H9 (cell line): ENCODE results near the gene FBN1. TPM values are rescaled to one million over a fixed set of nuclear protein-coding genes. Genes with fewer than 3 reads are reported as not detected.

Experiments used
- DNase-seq: peaks from one replicate; pipeline ENCODE4 v3.0.0-alpha.2; 2017
- H2AFZ ChIP-seq: one replicate; pipeline ENCODE4 v1.6.1; 2013; ENCODE audit warnings: mild to moderate bottlenecking, low read length, control low read depth, moderate library complexity
- H2AK5ac ChIP-seq: 2 replicates; pipeline ENCODE4 v1.6.1; 2013; ENCODE audit warnings: low read length, control low read depth, mixed read lengths; ENCODE audit not compliant: insufficient read length
- H2BK120ac ChIP-seq: one replicate; pipeline ENCODE4 v1.6.1; 2013; ENCODE audit warnings: low read depth, mild to moderate bottlenecking, low read length, control low read depth, inconsistent platforms; ENCODE audit not compliant: poor library complexity, severe bottlenecking
- H2BK12ac ChIP-seq: 2 replicates; pipeline ENCODE4 v1.6.1; 2013; ENCODE audit warnings: low read length, control low read depth, mixed read lengths, low read depth; ENCODE audit not compliant: insufficient read length
- H2BK15ac ChIP-seq: 2 replicates; pipeline ENCODE4 v1.6.1; 2013; ENCODE audit warnings: low read depth, low read length, control low read depth
- H2BK20ac ChIP-seq: one replicate; pipeline ENCODE4 v1.6.1; 2013; ENCODE audit warnings: low read depth, mild to moderate bottlenecking, low read length, control low read depth, inconsistent platforms; ENCODE audit not compliant: poor library complexity, severe bottlenecking
- H2BK5ac ChIP-seq: 2 replicates; pipeline ENCODE4 v1.6.1; 2013; ENCODE audit warnings: low read length, control low read depth, mixed read lengths; ENCODE audit not compliant: insufficient read length
- H3K14ac ChIP-seq: 2 replicates; pipeline ENCODE4 v1.6.1; 2013; ENCODE audit warnings: low read length, control low read depth; ENCODE audit not compliant: insufficient read depth
- H3K18ac ChIP-seq: 2 replicates; pipeline ENCODE4 v1.6.1; 2013; ENCODE audit warnings: low read depth, mild to moderate bottlenecking, mixed read lengths, low read length, control low read depth; ENCODE audit not compliant: insufficient read length
- H3K23ac ChIP-seq: 2 replicates; pipeline ENCODE4 v1.6.1; 2013; ENCODE audit warnings: low read length, control low read depth, mixed read lengths, low read depth; ENCODE audit not compliant: insufficient read length
- H3K23me2 ChIP-seq: 2 replicates; pipeline ENCODE4 v1.6.1; 2013; ENCODE audit warnings: low read depth, mild to moderate bottlenecking, mixed read lengths, low read length, control low read depth; ENCODE audit not compliant: insufficient read length, poor library complexity, severe bottlenecking
- H3K27ac ChIP-seq: 2 replicates; pipeline ENCODE4 v1.5.1; 2013; ENCODE audit warnings: low read length, control low read depth, mixed read lengths, low read depth; ENCODE audit not compliant: insufficient read length
- H3K27me3 ChIP-seq: 2 replicates; pipeline ENCODE4 v1.6.1; 2013; ENCODE audit warnings: low read length, control low read depth, inconsistent platforms; ENCODE audit not compliant: insufficient read depth
- H3K4ac ChIP-seq: 2 replicates; pipeline ENCODE4 v1.6.1; 2013; ENCODE audit warnings: low read depth, mild to moderate bottlenecking, control low read depth, inconsistent platforms, low read length, moderate library complexity
- H3K4me1 ChIP-seq: 2 replicates; pipeline ENCODE4 v1.6.1; 2013; ENCODE audit warnings: low read length, control low read depth, inconsistent platforms; ENCODE audit not compliant: insufficient read depth
- H3K4me2 ChIP-seq: 2 replicates; pipeline ENCODE4 v1.6.1; 2013; ENCODE audit warnings: low read length, control low read depth, mixed read lengths; ENCODE audit not compliant: insufficient read length, insufficient read depth
- H3K56ac ChIP-seq: 2 replicates; pipeline ENCODE4 v1.6.1; 2013; ENCODE audit warnings: low read depth, mild to moderate bottlenecking, mixed read lengths, low read length, control low read depth; ENCODE audit not compliant: insufficient read length
- H3K79me1 ChIP-seq: 2 replicates; pipeline ENCODE4 v1.6.1; 2013; ENCODE audit warnings: low read depth, mild to moderate bottlenecking, moderate library complexity, low read length, control low read depth, inconsistent platforms; ENCODE audit not compliant: insufficient read depth, poor library complexity, severe bottlenecking
- H3K79me2 ChIP-seq: 2 replicates; pipeline ENCODE4 v1.6.1; 2013; ENCODE audit warnings: low read length, control low read depth, inconsistent platforms; ENCODE audit not compliant: insufficient read depth
- H3K9ac ChIP-seq: 2 replicates; pipeline ENCODE4 v1.6.1; 2013; ENCODE audit warnings: low read length, control low read depth, mixed read lengths; ENCODE audit not compliant: insufficient read length; ENCODE audit errors: extremely low read depth
- H3K9me3 ChIP-seq: one replicate; pipeline ENCODE4 v1.6.1; 2013; ENCODE audit warnings: low read depth, low read length, inconsistent platforms; ENCODE audit not compliant: control insufficient read depth
- H3T11ph ChIP-seq: one replicate; pipeline ENCODE4 v1.6.1; 2013; ENCODE audit warnings: mild to moderate bottlenecking, low read length, control low read depth, inconsistent platforms
- H4K20me1 ChIP-seq: one replicate; pipeline ENCODE4 v1.6.1; 2013; ENCODE audit not compliant: control insufficient read depth, insufficient read length, insufficient read depth
- H4K5ac ChIP-seq: 2 replicates; pipeline ENCODE4 v1.6.1; 2013; ENCODE audit warnings: low read depth, mild to moderate bottlenecking, mixed read lengths, low read length, control low read depth; ENCODE audit not compliant: insufficient read length
- H4K8ac ChIP-seq: replicated peaks from 2 replicates; pipeline ENCODE4 v1.6.1; 2013; ENCODE audit warnings: low read length, control low read depth, mixed read lengths, low read depth; ENCODE audit not compliant: insufficient read length
- H4K91ac ChIP-seq: 2 replicates; pipeline ENCODE4 v1.6.1; 2013; ENCODE audit warnings: low read depth, mild to moderate bottlenecking, moderate library complexity, mixed read lengths, low read length, control low read depth; ENCODE audit not compliant: insufficient read length
- H3K27ac Mint-ChIP-seq, 3 experiments: 2 replicates in 2 of 3; 3 replicates in 1 of 3; pipeline ENCODE4 v1.8.0; 2020 to 2021; ENCODE audit warnings: mixed read lengths in 3 of 3, mild to moderate bottlenecking in 1 of 3, moderate library complexity in 1 of 3
- H3K27me3 Mint-ChIP-seq: 2 replicates; pipeline ENCODE4 v1.8.0; 2021; ENCODE audit warnings: low read depth, mild to moderate bottlenecking, moderate library complexity, mixed read lengths
- H3K36me3 Mint-ChIP-seq, 3 experiments: 2 replicates in 2 of 3; 3 replicates in 1 of 3; pipeline ENCODE4 v1.8.0; 2020 to 2021; ENCODE audit warnings: low read depth in 3 of 3, mixed read lengths in 3 of 3; ENCODE audit not compliant: insufficient read depth in 1 of 3
- H3K4me1 Mint-ChIP-seq, 2 experiments: 2 replicates each; pipeline ENCODE4 v1.8.0; 2020; ENCODE audit warnings: mixed read lengths in 2 of 2
- H3K4me3 Mint-ChIP-seq, 2 experiments: 2 replicates in 1 of 2; 3 replicates in 1 of 2; pipeline ENCODE4 v1.8.0; 2020 to 2021; ENCODE audit warnings: mild to moderate bottlenecking in 2 of 2, mixed read lengths in 2 of 2, moderate library complexity in 1 of 2
- H3K9me3 Mint-ChIP-seq, 2 experiments: 2 replicates in 1 of 2; 3 replicates in 1 of 2; pipeline ENCODE4 v1.8.0; 2020; ENCODE audit warnings: mild to moderate bottlenecking in 2 of 2, mixed read lengths in 2 of 2, moderate library complexity in 1 of 2
- WGBS: extraction: QIAGEN DNeasy Blood & Tissue Kit; methylation state at CpG from one replicate; pipeline ENCODE4 v1.1.7; 2013; ENCODE audit warnings: missing lambda C conversion rate, low lambda C conversion rate, mixed read lengths; ENCODE audit not compliant: insufficient read length; ENCODE audit errors: extremely low coverage; 5-methylcytosine and 5-hydroxymethylcytosine counted together
- total RNA-seq: library from RNA; stranded (reverse); gene quantifications from 2 replicates; pipeline ENCODE4 v1.2.1, GENCODE V29; 2021
- TF ChIP-seq, protein P1 (sequence below): fragments of 200-600 bp; sonication (generic); conservative IDR thresholded peaks from 3 replicates; pipeline ENCODE4 v1.8.0; 2021; ENCODE audit warnings: antibody characterized with exemption, mild to moderate bottlenecking

Gene FBN1
- total RNA-seq, 1 experiment from 2014 or later, result 3.6 TPM

DNA sequence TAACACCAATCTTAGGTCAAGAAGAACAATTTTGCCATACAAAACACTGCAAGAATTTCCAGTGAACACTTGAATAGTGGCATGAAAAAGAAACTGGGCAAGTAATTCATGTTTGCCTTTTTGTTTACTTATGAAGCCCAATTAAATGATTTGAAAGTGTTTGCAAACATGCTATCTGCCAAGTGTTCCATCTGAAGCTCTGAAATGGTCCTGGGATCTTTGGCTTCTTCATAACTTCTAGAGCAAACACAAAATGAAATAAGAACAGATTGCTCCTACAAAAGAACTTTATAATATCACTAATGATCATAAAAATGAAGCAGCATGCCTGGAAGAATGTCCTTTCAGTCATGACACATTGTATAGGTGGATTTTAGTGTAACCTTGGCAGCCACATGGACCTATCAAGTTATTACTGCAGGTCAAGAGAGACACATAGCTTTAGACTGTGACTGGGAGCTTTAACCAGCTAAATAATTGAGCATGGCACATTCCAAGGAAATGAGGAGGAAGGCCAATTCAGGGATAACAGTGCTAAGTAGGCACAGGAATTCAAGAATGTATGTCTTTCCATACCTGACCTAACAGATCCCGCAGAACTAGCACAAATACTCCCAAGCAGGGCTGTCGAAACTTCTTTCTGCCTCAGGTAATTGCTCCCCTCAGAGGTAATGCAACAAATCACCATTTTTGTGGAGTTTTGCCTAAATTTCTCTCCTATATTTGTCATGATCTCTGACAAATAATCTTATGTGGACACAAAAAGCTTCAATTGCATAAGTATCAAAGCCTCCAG lies 169.7 kb downstream of the FBN1 start:
- no peaks in the 10 kb centered on the region for H3K36me3 Mint-ChIP-seq
- H3K23ac ChIP-seq, result no peak overlapping the region
- H3K27me3 ChIP-seq, result no peaks in the 10 kb centered on the region
- no peak overlapping the region for H3K14ac ChIP-seq
- no peaks in the 10 kb centered on the region for H3K23me2 ChIP-seq
- peaks cover 32 to 34% of the 10 kb centered on the region in 2 experiments for H3K4me1 Mint-ChIP-seq
- no peak overlapping the region for H3K4ac ChIP-seq
- no peak overlapping the region for H3K27ac ChIP-seq
- no peak overlapping the region for H2BK5ac ChIP-seq
- no peak for DNase-seq
- no peak overlapping the region for H3K4me3 Mint-ChIP-seq
- no peak overlapping the region for H2BK120ac ChIP-seq
- no peaks in the 10 kb centered on the region for H3K4me1 ChIP-seq
- H2BK15ac ChIP-seq, result no peak overlapping the region
- WGBS, result no CpG with 5 or more reads among the region's 2 CpGs
- H3K18ac ChIP-seq, result no peak overlapping the region
- H4K5ac ChIP-seq, result no peak overlapping the region
- TF ChIP-seq, protein P1, sequence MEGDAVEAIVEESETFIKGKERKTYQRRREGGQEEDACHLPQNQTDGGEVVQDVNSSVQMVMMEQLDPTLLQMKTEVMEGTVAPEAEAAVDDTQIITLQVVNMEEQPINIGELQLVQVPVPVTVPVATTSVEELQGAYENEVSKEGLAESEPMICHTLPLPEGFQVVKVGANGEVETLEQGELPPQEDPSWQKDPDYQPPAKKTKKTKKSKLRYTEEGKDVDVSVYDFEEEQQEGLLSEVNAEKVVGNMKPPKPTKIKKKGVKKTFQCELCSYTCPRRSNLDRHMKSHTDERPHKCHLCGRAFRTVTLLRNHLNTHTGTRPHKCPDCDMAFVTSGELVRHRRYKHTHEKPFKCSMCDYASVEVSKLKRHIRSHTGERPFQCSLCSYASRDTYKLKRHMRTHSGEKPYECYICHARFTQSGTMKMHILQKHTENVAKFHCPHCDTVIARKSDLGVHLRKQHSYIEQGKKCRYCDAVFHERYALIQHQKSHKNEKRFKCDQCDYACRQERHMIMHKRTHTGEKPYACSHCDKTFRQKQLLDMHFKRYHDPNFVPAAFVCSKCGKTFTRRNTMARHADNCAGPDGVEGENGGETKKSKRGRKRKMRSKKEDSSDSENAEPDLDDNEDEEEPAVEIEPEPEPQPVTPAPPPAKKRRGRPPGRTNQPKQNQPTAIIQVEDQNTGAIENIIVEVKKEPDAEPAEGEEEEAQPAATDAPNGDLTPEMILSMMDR, result no peak
- H3K79me2 ChIP-seq, result no peaks in the 10 kb centered on the region
- no peaks in the 10 kb centered on the region for H3K27me3 Mint-ChIP-seq
- H3K9ac ChIP-seq, result no peak overlapping the region
- H3T11ph ChIP-seq, result no peak overlapping the region
- no peak overlapping the region for H4K91ac ChIP-seq
- no peaks in the 10 kb centered on the region for H3K9me3 Mint-ChIP-seq
- no peak overlapping the region for H4K8ac ChIP-seq
- no peaks in the 10 kb centered on the region for H3K79me1 ChIP-seq
- H3K4me2 ChIP-seq, result no peak overlapping the region
- no peak overlapping the region for H2BK12ac ChIP-seq
- no peaks in the 10 kb centered on the region for H4K20me1 ChIP-seq
- H3K27ac Mint-ChIP-seq, result no peak overlapping the region; a peak in 1 of 7 replicates
- no peak overlapping the region for H2BK20ac ChIP-seq
- no peak overlapping the region for H3K56ac ChIP-seq
- H3K9me3 ChIP-seq, result no peaks in the 10 kb centered on the region
- H2AFZ ChIP-seq, result no peak overlapping the region
- H2AK5ac ChIP-seq, result no peak overlapping the region
